Thoracic aorta (tissue), 2 donors: ENCODE results near the gene CDC37L1. TPM values are rescaled to one million over a fixed set of nuclear protein-coding genes. Genes with fewer than 3 reads are reported as not detected.

Experiments used
- ATAC-seq: fragments of 150-250 bp; one replicate; pipeline ENCODE4 v1.8.0; 2017; ENCODE audit warnings: low read depth; ENCODE audit not compliant: insufficient number of reproducible peaks, low FRiP score
- DNase-seq: peaks from one replicate; pipeline ENCODE4 v3.0.0-alpha.2; 2020; ENCODE audit warnings: low spot score
- H3K27ac ChIP-seq, 2 donors: fragments of 200-600 bp; sonication (generic); 1 replicate in 1 of 2; 2 replicates in 1 of 2; pipeline ENCODE4 v1.5.1; 2016; ENCODE audit warnings: mild to moderate bottlenecking in 2 of 2, moderate library complexity in 2 of 2
- H3K27me3 ChIP-seq: fragments of 200-600 bp; sonication (generic); replicated peaks from 2 replicates; pipeline ENCODE4 v1.6.0; 2016; ENCODE audit warnings: mild to moderate bottlenecking; ENCODE audit not compliant: insufficient read depth
- H3K36me3 ChIP-seq: fragments of 200-600 bp; sonication (generic); one replicate; pipeline ENCODE4 v1.5.1; 2016
- H3K4me1 ChIP-seq, 2 donors: fragments of 200-600 bp; sonication (generic); 1 replicate in 1 of 2; 2 replicates in 1 of 2; pipeline versions ENCODE4 v1.5.1 to v1.6.0; 2016; ENCODE audit warnings: low read depth in 2 of 2, mild to moderate bottlenecking in 1 of 2; ENCODE audit not compliant: control insufficient read depth in 1 of 2
- H3K4me3 ChIP-seq: fragments of 200-600 bp; sonication (generic); 2 replicates; pipeline ENCODE4 v1.5.1; 2016; ENCODE audit warnings: mild to moderate bottlenecking
- H3K9me3 ChIP-seq: fragments of 200-600 bp; sonication (generic); 2 replicates; pipeline ENCODE4 v1.5.1; 2016
- total RNA-seq, 2 donors: library from RNA; depleted of rRNA; stranded (reverse); fragments of >200 nt; gene quantifications; one replicate each; pipeline versions ENCODE4 v1.1.0 to v1.2.3, GENCODE V29; 2016
- TF ChIP-seq, protein P1 (sequence below): fragments of 200-600 bp; sonication (generic); IDR thresholded peaks from one replicate; pipeline ENCODE4 v1.5.1; 2019; ENCODE audit warnings: antibody characterized with exemption

The CDC37L1 gene
- total RNA-seq, 2 donors from 2014 or later = 22.5 to 46.2 TPM

DNA sequence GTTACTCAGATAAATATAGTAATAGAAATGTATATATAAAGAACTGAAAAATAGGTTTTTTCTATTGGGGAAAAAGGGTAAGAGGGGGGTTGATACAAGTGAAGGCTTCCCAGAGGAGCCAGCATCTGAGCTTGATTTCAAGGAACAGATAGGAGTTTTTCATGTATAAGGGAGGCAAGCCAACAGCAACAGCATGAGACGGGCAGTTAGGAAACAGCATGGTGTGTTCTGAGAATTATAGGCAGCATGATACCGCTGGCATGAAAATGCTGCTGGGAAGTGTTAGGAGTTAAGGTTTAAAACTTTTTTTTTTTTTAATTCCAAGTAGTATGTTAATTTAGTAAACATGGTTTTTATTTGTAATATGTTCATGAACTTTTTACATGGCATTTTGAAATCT, 9.7 kb downstream of the CDC37L1 start:
- Histone ChIP-seq H3K27ac (peak overlapping the region; percentile 16 to 29), H3K27me3 (no peaks in the 10 kb centered on the region), H3K9me3 (no peaks in the 10 kb centered on the region), H3K4me1 (peaks cover 41 to 85% of the 10 kb centered on the region in 2 donors), H3K4me3 (no peak overlapping the region), H3K36me3 (no peaks in the 10 kb centered on the region)
- TF ChIP-seq, protein P1, sequence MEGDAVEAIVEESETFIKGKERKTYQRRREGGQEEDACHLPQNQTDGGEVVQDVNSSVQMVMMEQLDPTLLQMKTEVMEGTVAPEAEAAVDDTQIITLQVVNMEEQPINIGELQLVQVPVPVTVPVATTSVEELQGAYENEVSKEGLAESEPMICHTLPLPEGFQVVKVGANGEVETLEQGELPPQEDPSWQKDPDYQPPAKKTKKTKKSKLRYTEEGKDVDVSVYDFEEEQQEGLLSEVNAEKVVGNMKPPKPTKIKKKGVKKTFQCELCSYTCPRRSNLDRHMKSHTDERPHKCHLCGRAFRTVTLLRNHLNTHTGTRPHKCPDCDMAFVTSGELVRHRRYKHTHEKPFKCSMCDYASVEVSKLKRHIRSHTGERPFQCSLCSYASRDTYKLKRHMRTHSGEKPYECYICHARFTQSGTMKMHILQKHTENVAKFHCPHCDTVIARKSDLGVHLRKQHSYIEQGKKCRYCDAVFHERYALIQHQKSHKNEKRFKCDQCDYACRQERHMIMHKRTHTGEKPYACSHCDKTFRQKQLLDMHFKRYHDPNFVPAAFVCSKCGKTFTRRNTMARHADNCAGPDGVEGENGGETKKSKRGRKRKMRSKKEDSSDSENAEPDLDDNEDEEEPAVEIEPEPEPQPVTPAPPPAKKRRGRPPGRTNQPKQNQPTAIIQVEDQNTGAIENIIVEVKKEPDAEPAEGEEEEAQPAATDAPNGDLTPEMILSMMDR = no peak
- ATAC-seq (peak; percentile 52), DNase-seq (no peak)

DNA sequence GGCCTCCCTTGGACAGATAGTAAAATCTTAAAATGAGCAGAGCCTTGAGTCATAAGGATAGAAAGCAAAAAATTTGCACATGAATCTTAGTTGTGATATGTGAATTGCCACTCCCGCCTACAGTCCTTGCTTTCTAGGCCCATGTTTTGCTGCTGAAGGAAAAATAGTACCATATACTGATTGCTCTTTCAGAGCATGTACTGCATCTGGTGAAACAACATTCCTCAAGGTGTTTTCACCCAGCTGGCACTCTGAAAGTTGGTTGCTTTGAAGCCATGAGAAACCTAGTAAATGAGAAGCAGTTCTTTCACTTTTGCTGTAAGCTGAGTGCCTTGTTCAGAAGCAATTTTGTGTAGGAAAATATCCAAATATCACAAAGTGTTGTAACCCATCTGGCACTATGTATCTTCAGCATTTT, 10.3 kb downstream of the CDC37L1 start:
- no peak for ATAC-seq
- H3K36me3 ChIP-seq = no peaks in the 10 kb centered on the region
- peak overlapping the region; percentile 31 for H3K4me3 ChIP-seq

DNA sequence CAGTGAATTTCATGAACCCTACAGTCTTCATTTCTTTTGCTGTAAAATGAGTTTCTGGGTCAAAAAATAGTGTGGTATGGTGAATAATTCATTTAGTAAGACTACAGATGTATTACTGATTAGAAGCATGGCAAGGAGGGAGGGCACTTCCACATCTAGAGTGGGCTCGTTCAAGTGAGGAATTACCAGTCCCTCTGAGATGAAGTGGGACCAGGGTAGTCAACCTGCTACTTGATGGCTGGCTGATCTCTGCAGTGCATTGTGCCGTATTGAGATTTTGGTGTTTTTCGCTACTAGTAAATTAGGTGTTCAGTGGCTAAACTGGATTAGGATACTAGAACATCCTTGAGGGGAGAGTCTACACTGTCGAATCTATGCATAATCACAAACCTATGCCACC, 10.8 kb downstream of the CDC37L1 start:
- TF ChIP-seq, protein P1 = no peak
- H3K27me3 ChIP-seq = no peaks in the 10 kb centered on the region
- peaks cover 1% of the 10 kb centered on the region for H3K36me3 ChIP-seq
- peaks cover 41 to 74% of the 10 kb centered on the region in 2 donors for H3K4me1 ChIP-seq
- H3K9me3 ChIP-seq = no peaks in the 10 kb centered on the region
- peak overlapping the region in 1 of 2 donors; percentile 20 for H3K27ac ChIP-seq
- DNase-seq (no peak), ATAC-seq (no peak)
- H3K4me3 ChIP-seq = peak overlapping the region; percentile 31

More for the DNA sequence above, 10.3 kb downstream of the CDC37L1 start:
- no peak for DNase-seq
- peaks cover 41 to 78% of the 10 kb centered on the region in 2 donors for H3K4me1 ChIP-seq
- H3K27me3 ChIP-seq = no peaks in the 10 kb centered on the region
- TF ChIP-seq, protein P1 = no peak
- H3K27ac ChIP-seq = peak overlapping the region in 1 of 2 donors; percentile 20
- no peaks in the 10 kb centered on the region for H3K9me3 ChIP-seq

DNA sequence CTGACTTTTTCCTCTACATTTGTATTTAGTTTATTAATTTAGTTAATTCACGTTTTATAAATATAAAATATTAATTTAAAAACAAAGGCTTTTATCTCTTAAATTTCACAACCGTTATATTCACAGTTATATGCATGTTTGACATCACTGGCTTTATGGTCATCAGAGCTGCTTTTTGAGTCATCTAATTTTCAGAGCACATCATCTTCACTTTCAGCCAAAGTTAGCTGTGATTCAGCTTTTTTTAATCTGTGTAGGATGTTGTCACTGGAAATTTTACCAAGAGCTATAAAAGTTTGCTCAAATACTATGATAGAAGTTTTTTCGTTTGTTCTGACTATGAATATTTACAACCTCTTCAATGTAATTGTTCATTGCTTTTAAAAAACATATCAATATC, 12.4 kb downstream of the CDC37L1 start:
- TF ChIP-seq, protein P1 = no peak
- no peak for DNase-seq
- Histone ChIP-seq H3K27me3 (no peaks in the 10 kb centered on the region), H3K27ac (no peak overlapping the region), H3K4me1 (peaks cover 30 to 57% of the 10 kb centered on the region in 2 donors), H3K4me3 (no peak overlapping the region), H3K9me3 (no peaks in the 10 kb centered on the region), H3K36me3 (peaks cover 6% of the 10 kb centered on the region)
- ATAC-seq = no peak

DNA sequence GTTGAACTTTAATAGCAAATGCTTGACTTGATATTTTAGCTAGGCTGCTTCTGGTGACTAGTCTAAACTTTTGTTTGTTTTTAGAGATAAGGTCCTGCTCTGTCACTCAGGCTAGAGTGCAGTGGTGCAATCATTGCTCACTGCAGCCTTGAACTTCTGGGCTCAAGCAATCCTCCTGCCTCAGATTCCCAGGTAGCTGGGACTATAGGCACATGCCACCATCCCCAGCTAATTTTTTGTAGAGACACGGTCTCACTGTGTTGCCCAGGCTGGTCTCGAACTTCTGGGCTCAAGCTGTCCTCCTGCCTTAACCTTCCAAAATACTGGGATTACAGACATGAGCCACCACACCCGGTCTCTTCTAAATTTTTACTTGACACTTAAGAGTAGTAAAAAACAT, 20.7 kb downstream of the CDC37L1 start:
- no peaks in the 10 kb centered on the region for H3K27me3 ChIP-seq
- ATAC-seq = no peak
- TF ChIP-seq, protein P1 = no peak
- H3K27ac ChIP-seq = no peak overlapping the region
- peaks cover 32% of the 10 kb centered on the region for H3K36me3 ChIP-seq
- no peaks in the 10 kb centered on the region for H3K4me1 ChIP-seq
- no peaks in the 10 kb centered on the region for H3K9me3 ChIP-seq
- H3K4me3 ChIP-seq = no peak overlapping the region
- DNase-seq = no peak
